ENCODE data around the gene HOXD8. TPM values are rescaled to one million over a fixed set of nuclear protein-coding genes. Genes with fewer than 3 reads are reported as not detected.

The HOXD8 gene
- total and polyA plus RNA-seq, 4 donors: 0.34 to 1.6 (median 1.0) TPM

- Histone ChIP-seq H3K9me3 (ENCODE audit: control insufficient read depth in 4 of 4, insufficient read depth in 3 of 4, low read length in 3 of 4) (peaks cover 0 to 7% (median 0%) of the 10 kb centered on the region in 4 donors), H3K4me3 (no peak overlapping the region), H3K27me3 (ENCODE audit: control insufficient read depth in 3 of 3, insufficient read depth in 3 of 3, low read length in 2 of 3) (peaks cover 23 to 95% (median 88%) of the 10 kb centered on the region in 3 donors), H3K4me1 (ENCODE audit: control insufficient read depth in 5 of 5, insufficient read depth in 5 of 5, low read length in 5 of 5) (peaks cover 0 to 6% (median 0%) of the 10 kb centered on the region in 5 donors), H3K36me3 (ENCODE audit: control insufficient read depth in 4 of 4, insufficient read depth in 4 of 4, low read length in 4 of 4) (no peaks in the 10 kb centered on the region), H3K9ac (ENCODE audit: insufficient read depth in 1 of 2, low read length in 2 of 2) (no peak overlapping the region), H3K27ac (ENCODE audit: low read depth in 1 of 2, low read length in 1 of 2) (no peak overlapping the region)
- no peak for TF ChIP-seq CTCF (IDR thresholded peaks at IDR 0.05; ENCODE audit: control extremely low read depth, extremely low read depth)
- no peak for ATAC-seq (ENCODE audit: insufficient read depth, low FRiP score)
- WGBS, 2 donors: 14 to 18% methylated on average over 30 to 32 of the region's 32 CpGs
- no peak for DNase-seq
Observed at GRCh38 chr2:176147210-176147799, 17.8 kb downstream of the HOXD8 start.

GRCh38 chr2:176147800-176148496 lies 18.4 kb downstream of the HOXD8 start:
- ATAC-seq (ENCODE audit: insufficient read depth, low FRiP score): no peak

GRCh38 chr2:176148751-176149421 lies 19.4 kb downstream of the HOXD8 start:
- TF ChIP-seq CTCF (IDR thresholded peaks at IDR 0.05; ENCODE audit: control extremely low read depth, extremely low read depth): no peak

More at GRCh38 chr2:176147800-176148496, 18.4 kb downstream of the HOXD8 start:
- H3K36me3 ChIP-seq (ENCODE audit: control insufficient read depth in 4 of 4, insufficient read depth in 4 of 4, low read length in 4 of 4): no peaks in the 10 kb centered on the region
- H3K27ac ChIP-seq (ENCODE audit: low read depth in 1 of 2, low read length in 1 of 2): no peak overlapping the region
- TF ChIP-seq CTCF (IDR thresholded peaks at IDR 0.05; ENCODE audit: control extremely low read depth, extremely low read depth): no peak
- H3K4me1 ChIP-seq (ENCODE audit: control insufficient read depth in 5 of 5, insufficient read depth in 5 of 5, low read length in 5 of 5): peaks cover 0 to 7% (median 0%) of the 10 kb centered on the region in 5 donors
- 10 to 14% methylated on average over 27 to 31 of the region's 31 CpGs for WGBS, 2 donors
- H3K9me3 ChIP-seq (ENCODE audit: control insufficient read depth in 4 of 4, insufficient read depth in 3 of 4, low read length in 3 of 4): peaks cover 0 to 10% (median 0%) of the 10 kb centered on the region in 4 donors
- DNase-seq: peak in 1 of 3 donors; percentile 10
- H3K4me3 ChIP-seq: no peak overlapping the region
- peaks cover 29 to 95% (median 89%) of the 10 kb centered on the region in 3 donors for H3K27me3 ChIP-seq (ENCODE audit: control insufficient read depth in 3 of 3, insufficient read depth in 3 of 3, low read length in 2 of 3)
- H3K9ac ChIP-seq (ENCODE audit: insufficient read depth in 1 of 2, low read length in 2 of 2): no peak overlapping the region

More at GRCh38 chr2:176148751-176149421, 19.4 kb downstream of the HOXD8 start:
- DNase-seq (peak in 1 of 3 donors; percentile 1), ATAC-seq (ENCODE audit: insufficient read depth, low FRiP score) (no peak)
- Histone ChIP-seq H3K9me3 (ENCODE audit: control insufficient read depth in 4 of 4, insufficient read depth in 3 of 4, low read length in 3 of 4) (peaks cover 0 to 10% (median 0%) of the 10 kb centered on the region in 4 donors), H3K27me3 (ENCODE audit: control insufficient read depth in 3 of 3, insufficient read depth in 3 of 3, low read length in 2 of 3) (peaks cover 32 to 95% (median 89%) of the 10 kb centered on the region in 3 donors), H3K4me1 (ENCODE audit: control insufficient read depth in 5 of 5, insufficient read depth in 5 of 5, low read length in 5 of 5) (peaks cover 0 to 7% (median 0%) of the 10 kb centered on the region in 5 donors), H3K36me3 (ENCODE audit: control insufficient read depth in 4 of 4, insufficient read depth in 4 of 4, low read length in 4 of 4) (no peaks in the 10 kb centered on the region), H3K9ac (ENCODE audit: insufficient read depth in 1 of 2, low read length in 2 of 2) (no peak overlapping the region), H3K27ac (ENCODE audit: low read depth in 1 of 2, low read length in 1 of 2) (no peak overlapping the region), H3K4me3 (no peak overlapping the region)
- 29% methylated on average over 11 of the region's 11 CpGs for WGBS, 2 donors

Data from lung (tissue), 12 donors.